ENCODE results near the gene ADH5.
"Not testable (repeated sequence)": the region's sequence is repeated elsewhere in the genome, so short reads cannot be mapped to it uniquely, and the experiment has no call there.

ADH5 gene

DNA sequence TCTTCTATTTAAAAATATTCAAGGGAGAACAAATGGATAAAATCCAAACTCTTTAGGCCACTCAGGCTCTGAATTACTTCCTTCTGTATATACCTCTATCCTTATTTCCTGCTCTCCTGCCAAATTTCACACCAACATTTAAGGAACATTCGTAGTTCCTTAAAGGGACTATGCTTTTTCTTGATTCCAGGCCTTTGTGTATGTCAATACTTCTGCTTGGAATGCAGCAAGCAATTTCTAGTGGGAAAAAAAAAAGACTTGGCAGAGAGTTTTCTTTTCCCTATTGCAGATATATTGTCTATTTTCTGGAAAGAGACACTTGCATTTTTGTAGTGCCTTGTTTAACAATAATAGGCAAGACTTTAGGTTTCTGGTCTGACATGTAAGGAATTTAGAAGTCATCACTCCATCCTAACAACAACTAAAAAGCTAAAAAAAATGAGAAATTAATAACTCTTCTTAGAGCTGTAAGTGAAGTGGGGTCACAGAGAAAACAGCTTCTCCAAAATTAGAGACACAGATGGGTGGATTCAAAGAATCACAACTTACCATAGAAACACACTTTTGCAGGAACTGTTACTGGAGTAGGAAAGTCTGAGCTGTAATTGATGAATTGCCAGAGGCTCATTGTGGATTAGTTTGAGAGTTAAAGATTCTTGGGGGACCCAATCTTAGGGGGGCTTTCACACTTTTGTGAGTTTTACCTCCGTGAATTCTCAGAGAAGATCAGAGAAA lies 2.1 kb upstream of the ADH5 start:
- Histone ChIP-seq H3K4me3 (peak overlapping the region in 2 of 7 experiments; percentile 68 to 83), H3K27ac (peak overlapping the region in 9 of 21 experiments; percentile 12 to 97 (median 93))

DNA sequence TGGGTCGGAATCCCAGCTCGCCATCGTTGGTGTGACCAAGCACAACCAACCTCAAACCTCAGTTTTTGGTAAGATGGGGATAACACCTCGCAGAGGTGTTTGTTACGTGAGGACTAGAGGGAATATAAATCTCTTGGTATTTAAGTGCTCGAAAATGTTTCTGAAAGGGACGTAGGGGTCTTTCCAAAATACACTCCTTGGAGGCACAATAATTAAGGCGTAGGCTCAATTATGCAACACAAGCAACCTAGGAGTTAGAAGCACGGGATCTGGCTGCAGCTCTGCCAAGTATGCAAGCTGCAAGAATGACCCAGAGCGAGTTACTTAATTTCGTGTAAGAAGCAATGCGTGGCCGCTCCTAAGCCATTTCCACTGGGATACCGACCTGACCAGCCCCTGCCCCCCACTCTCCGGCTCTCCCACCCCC lies 552 bp downstream of the ADH5 start:
- peak overlapping the region; percentile 55 to 83 (median 71) for H3K4me3 ChIP-seq
- H3K27ac ChIP-seq = peak overlapping the region; percentile 77 to 97 (median 93)

DNA sequence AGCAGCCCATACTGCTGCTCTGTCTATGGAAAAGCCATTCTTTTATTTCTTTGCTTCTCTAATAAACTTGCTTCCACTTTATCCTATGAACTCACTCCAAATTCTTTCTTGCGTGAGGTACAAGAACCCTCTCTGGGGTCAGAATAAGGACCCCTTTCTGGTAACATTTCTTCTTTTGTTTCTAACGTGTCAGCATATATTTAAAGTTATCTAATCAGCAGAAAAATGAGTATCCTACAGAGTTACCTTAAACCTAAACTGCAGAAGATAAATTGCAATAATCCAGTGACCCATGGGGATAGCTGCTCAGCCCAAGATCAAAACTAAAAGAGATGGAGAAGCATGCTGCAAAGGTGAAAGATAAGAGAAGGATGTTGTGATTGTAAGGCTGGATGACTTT lies 4.0 kb downstream of the ADH5 start:
- no peak overlapping the region for H3K4me3 ChIP-seq
- H3K27ac ChIP-seq = no peak overlapping the region

DNA sequence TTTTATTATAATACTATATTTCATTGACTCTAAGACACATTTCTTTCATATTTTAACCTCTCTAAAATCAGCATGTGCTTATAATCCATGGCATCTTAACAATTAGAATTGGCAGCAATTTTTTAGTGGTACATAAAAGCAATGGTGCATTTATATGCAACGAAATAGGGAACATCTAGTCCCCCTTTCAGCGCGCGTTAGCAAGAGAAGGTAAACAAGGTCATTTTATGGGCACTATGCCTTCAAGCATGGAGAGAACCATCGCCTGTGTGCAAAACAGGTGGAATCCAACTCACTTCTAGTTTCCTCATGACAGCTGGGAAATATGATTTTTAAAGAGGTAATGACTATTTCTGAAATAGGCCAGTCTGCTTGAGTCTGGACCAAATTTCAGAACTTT lies 6.4 kb downstream of the ADH5 start:
- H3K4me3 ChIP-seq = no peak overlapping the region
- H3K27ac ChIP-seq = no peak overlapping the region

DNA sequence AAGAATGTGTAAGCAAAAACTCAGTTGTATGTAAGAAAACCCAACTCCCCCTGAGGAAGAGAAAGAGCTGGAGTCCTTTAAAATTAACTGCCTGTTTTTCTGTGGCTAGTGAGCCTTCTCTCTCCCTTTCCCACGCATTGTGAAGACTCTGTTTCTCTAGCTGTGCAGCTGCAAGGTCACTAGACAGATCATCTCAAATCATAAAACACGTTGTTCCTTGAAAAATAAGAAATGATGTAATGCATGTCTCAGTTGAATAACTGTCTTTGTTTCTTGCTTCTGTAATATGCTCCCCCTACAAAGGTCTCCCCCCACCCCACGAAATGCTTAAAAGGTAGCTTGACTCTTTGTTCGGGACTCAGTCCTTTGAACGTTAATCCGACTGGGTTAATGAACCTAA lies 7.7 kb downstream of the ADH5 start:
- not testable (repeated sequence) for H3K4me3 ChIP-seq, H3K27ac ChIP-seq

DNA sequence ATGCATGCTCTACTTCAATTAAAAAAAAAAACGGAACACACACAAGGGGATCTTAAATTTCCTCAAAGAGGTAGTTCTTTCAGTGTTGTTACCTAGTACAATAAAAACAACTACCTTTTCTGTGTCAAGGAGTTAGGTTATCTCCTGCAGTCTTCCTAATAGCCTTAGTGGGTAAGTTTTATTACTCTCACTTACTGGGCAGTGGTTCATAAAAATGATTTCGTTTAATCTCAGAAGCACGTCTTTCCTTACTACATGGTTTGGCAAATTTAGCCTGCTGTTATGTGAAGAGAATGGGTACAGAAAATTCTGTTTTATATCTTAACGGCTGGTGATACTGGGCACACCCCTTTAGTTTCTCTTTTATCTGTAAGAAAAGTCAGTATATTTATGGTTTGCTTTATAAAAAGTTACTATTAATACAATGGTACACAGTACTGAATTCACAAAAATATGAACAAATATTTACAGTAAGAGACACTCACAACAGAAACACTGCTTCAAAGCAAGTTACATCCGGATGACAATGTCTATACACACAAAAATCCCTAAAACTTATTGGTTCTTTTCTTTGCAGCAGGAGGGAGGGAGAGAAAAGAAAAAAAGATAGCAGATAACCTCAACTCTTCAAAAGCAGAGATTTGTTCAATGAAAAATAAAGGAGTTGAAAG lies 8.8 kb downstream of the ADH5 start:
- Histone ChIP-seq H3K27ac (no peak overlapping the region), H3K4me3 (no peak overlapping the region)

DNA sequence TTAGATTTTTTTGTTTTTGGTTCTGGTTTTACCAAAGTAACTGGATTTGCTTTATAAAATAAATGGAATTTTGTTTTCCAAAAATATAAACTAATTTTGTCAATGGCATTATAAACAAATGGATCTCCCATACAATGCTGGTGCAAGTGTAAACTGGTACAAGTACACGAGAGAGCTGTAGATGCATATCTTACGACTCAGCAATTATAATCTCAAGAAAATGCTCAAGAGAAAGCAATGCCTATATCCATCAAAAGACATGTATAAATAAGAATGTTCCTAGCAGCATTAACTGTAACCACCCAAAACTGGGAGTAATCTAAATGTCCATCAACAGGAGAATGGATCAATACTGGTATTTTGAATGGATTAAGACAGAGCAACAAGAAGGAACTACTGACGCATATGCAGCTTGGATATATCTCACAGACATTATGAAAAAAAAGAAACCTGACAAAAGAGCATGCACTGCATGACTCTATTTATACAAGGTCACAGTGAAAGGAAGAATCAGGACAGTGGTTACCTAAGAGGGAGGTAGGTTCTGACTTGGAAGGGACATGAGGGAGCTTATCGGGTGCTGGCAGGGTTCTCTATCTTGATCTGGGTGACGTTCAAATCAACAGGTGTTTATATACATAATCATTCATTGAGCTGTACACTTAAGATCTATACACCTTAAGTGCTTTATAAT lies 9.5 kb downstream of the ADH5 start:
- H3K4me3 ChIP-seq = no peak overlapping the region
- no peak overlapping the region for H3K27ac ChIP-seq

DNA sequence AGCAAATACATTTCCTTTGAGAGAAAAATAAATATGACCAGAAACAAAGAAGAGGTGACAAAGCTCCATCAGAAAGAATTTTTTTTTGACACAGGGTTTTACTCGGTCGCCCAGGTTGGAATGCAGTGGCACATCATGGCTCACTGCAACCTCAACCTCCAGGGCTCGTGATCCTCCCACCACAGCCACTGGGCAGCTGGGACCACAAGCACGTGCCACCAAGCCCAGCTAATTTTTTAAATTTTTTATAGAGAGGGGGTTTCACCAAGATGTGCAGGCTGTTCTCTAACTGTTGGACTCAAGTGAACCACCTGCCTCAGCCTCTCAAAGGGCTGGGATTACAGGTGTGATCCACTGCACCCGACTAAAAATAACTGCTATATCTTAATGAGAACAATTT lies 10.3 kb downstream of the ADH5 start:
- no peak overlapping the region for H3K4me3 ChIP-seq
- H3K27ac ChIP-seq = no peak overlapping the region

DNA sequence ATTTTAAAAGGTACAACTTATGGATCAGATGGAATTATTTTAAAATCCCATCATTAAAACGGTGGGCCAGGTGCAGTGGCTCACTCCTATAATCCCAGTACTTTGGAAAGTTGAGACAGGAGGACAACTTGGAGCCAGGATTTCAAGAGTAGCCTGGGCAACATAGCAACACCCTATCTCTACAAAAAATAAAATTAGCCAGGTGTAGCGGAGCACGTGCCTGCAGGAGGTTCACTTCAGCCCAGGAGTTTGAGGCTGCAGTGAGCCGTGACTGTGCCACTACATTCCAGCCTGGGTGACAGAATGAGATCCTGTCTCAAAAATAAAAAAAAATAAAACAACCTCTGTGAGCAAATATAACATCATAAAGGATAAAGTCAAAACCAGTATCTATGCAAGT lies 11.4 kb downstream of the ADH5 start:
- no peak overlapping the region for H3K27ac ChIP-seq
- no peak overlapping the region for H3K4me3 ChIP-seq

DNA sequence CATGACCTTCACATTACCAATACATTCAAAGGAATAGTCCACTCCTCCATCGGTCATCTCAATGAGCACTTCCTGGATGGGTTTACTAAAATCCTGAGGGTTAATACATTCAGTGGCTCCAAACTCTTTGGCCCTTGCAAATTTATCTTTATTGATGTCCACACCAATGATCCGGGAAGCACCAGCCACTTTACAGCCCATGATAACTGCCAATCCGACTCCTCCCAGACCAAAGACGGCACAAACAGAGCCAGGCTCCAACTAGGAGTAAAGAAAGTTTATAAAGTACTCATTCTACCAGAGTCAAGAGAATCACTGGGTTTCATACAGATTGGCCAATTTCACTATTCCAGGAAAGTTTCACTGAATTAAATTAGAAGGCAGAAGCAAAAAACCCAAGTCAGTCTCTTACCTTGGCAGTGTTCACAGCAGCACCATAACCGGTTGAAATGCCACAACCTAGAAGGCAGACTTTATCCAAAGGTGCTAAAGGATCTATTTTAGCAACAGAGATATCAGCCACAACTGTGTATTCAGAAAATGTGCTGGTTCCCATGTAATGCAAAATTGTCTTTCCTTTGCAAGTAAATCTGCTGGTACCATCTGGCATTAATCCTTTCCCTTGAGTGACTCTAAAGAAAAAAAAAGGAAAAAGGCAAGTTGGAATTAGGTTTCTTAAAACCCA lies 12.2 kb downstream of the ADH5 start:
- Histone ChIP-seq H3K4me3 (no peak overlapping the region), H3K27ac (peak overlapping the region in 1 of 21 experiments; percentile 29)

DNA sequence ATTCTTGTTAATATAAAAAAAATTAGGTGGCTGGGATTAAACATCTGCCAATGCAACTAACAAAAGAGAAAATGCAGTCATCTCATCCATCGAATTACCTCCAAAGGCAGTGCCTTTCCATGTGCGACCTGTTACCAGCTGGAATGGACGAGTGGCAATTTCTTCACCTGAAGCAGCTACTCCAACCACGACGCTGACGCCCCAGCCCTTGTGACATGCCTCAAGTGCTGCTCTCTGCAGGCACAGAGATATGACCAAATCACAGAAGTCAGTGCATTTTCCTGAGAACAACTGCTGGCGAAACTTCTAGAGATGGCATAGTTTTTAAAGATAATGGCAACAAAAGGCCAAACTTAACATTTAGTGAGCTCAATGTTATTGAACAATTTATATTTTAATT lies 13.8 kb downstream of the ADH5 start:
- no peak overlapping the region for H3K27ac ChIP-seq
- H3K4me3 ChIP-seq = no peak overlapping the region

DNA sequence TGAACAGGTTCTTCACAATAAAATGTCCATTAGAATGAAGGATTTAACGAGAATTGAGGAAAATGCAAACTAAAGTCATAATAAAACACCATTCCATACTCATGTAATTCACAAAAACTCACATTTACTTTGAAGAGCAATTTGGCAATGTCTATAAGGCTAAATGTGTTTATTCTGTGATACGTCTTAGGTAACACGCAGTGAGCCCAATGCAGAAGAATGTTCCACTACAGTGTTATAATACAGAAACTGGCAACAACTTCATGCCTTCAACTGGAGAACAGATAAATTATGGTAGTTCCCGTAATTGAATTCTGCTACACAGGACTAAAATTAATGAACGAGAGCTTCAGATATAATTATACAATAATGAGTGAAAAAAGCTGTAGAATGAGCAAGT lies 17.4 kb downstream of the ADH5 start:
- H3K4me3 ChIP-seq = no peak overlapping the region
- H3K27ac ChIP-seq = no peak overlapping the region

DNA sequence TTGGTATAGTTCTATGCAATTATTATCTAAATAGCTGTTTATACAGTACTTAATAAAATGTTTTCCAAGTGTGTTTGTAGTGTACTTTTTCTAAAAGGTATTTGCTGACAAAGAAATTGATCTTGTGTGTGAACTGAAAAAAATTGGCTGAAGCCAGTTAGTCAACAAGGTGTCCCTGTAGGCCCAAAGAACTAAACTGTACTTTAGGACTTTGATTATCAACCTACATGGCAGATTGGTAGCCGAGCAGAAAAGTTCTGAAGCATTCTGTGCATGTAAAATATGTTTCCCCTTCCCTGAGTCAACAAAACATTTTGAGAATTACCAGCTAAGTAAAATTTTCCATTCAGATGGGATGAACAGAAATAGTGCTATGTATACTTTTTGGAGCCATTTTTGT lies 21.0 kb downstream of the ADH5 start:
- H3K27ac ChIP-seq = no peak overlapping the region
- no peak overlapping the region for H3K4me3 ChIP-seq

DNA sequence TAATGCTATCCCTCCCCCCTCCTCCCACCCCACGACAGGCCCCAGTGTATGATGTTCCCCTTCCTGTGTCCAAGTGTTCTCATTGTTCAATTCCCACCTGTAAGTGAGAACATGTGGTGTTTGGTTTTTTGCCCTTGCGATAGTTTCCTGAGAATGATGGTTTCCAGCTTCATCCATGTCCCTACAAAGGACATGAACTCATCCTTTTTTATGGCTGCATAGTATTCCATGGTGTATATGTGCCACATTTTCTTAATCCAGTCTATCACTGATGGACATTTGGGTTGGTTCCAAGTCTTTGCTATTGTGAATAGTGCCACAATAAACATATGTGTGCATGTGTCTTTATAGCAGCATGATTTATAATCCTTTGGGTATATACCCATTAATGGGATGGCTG lies 23.1 kb downstream of the ADH5 start:
- not testable (repeated sequence) for H3K27ac ChIP-seq, H3K4me3 ChIP-seq

DNA sequence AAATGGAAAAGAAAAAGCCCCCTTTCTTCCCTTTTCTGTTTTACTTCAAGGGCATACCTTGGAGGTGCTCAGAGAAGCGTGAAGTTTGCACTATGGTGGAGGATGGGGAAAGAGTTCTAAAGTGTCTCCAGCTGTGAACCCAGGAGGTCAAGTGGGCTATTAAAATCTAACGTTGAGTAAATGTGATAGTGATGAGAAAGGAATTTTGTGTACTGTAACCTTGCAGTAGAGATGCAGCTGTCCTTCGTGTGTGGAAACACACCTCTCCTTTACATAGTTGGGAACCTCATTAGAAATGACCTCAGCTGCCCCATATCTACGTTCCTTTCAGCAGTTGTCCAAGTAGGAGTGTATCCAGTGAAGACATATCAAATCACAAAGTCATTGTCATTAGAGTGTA lies 26.5 kb downstream of the ADH5 start:
- Histone ChIP-seq H3K27ac (no peak overlapping the region), H3K4me3 (no peak overlapping the region)

DNA sequence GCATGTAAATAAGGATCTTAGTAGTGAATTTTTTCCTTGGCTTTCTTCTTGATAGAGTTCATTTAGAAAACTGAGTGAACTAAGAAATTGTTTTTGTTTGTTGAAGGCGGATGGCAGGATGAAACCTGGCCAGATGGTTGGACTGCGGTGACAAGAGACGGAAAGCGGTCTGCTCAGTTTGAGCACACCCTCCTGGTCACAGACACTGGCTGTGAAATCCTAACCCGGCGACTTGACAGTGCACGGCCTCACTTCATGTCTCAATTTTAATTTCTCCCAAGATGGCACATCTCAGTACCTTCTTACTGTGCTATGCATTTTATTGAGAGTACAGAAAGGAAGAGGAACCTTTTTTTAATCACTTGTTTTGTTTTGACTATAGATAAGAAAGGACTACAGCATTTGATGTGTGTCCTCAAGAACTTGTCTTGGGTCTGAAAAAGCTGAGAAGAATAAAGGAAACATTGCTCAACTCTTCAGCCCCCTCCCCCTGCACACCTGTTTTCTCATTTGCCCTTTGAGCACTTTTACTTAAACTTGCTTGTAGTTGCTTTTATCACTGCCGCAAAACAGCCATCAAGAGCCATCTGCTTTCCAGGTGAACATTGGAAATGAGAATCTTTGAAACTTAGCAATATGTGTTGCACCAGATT lies 27.4 kb downstream of the ADH5 start:
- no peak overlapping the region for H3K4me3 ChIP-seq
- peak overlapping the region in 1 of 21 experiments; percentile 34 for H3K27ac ChIP-seq

DNA sequence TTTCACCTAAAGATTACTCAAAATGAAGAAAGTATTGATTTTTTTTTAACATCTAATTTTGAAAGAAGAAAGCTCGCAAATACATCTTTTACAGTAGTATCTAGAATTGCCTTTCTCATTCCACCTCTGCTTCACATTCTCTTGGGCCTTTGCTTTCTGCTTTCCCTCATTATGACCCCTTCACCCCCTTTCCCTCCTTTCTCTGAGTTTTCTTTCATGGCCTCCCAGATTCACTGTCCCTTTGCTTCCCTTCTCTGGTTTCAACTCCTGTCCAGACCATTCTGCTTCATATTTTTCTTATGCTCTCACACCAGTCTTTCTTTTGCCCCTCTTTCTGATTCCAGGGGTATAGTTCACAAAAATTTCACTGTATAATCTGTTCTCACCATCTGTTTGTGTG lies 29.0 kb downstream of the ADH5 start:
- peak overlapping the region in 1 of 21 experiments; percentile 12 for H3K27ac ChIP-seq
- H3K4me3 ChIP-seq = no peak overlapping the region

DNA sequence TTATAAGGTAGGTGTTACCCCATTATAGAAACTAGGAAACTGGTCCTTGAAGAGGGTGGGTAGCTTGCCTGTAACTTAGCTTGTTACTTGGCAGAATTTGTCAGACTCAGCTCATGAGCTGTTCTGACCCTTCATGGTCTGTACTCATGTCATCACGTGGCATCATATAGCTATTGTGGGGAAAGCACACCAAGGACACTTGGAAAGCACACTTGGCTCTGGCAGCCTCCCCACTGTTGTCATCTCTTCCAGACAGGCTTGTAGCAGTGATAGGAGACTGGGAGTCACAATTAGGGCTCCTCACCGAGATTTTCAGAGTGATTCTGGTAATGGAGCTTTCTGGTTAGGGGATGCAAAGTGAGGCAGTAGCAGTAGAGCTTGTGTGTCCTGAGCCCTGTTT lies 30.4 kb downstream of the ADH5 start:
- no peak overlapping the region for H3K27ac ChIP-seq

DNA sequence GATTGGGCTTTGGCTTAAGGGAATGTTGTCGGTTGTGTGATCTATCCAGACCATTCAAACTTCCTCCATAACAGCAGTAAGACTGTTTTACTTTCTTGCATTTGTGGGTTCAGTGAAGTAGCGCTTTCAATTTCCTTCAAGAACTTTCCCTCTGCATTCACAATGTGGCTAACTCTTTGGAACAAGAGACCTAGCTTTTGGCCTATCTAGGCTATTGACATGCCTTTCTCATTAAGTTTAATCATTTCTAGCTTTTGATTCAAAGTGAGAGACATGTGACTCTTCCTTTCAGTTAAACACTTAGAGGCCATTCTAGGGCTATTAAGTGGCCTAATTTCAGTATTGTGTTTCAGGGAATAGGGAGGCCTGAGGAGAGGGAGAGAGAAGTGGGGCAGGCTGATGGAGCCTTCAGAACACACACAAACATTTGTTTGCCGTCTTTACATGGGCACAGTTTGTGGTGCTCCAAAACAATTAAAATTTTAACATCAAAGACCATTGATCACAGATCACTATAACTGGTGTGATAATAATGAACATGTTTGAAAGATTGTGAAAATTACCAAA lies 34.1 kb downstream of the ADH5 start:
- Histone ChIP-seq H3K4me3 (no peak overlapping the region), H3K27ac (no peak overlapping the region)

More for the DNA sequence above, 30.4 kb downstream of the ADH5 start:
- no peak overlapping the region for H3K4me3 ChIP-seq

DNA sequence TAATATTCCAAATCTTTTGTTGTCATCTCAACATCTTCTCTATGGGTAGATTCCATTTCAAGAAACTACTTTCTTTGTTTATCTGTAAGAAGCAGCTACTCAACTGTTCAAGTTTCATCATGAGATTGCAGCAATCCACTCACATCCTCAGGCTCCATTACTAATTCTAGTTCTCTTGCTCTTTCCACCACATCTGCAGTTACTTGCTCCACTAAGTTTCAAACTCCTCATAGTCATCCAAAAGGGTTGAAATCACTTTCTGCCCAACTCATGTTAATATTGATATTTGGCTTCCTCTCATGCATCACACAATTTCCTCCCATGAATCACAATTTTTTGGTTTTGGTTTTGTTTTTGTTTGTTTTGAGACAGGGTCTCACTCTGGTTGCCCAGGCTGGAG lies 35.7 kb downstream of the ADH5 start:
- Histone ChIP-seq H3K27ac (no peak overlapping the region), H3K4me3 (no peak overlapping the region)
